ENCODE measurements around the gene GTPBP4. TPM values are rescaled to one million over a fixed set of nuclear protein-coding genes. Genes with fewer than 3 reads are reported as not detected.
A peak's percentile ranks its signal among the peaks of the same experiment; 100 is the strongest.

GTPBP4 gene
- total RNA-seq, 1 experiment from 2014 or later, result 71.1 TPM

DNA sequence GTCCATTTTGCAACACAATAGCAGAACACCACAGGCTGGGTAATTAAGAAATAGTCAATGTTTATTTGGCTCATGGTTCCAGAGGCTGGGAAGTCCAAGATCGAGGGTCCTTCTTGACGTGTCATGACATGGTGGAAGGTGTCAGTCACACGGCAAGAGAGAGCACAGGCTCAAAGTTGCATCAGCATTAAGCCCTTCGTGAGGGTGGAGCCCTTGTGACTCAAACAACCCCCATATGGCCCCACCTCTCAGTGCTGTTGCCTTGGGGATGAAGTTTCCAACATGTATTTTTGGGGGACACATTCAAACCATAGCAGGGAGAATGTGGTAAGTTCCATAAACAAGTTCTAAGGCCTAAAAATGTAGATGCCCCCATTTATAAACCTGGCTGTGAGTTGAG is 24.6 kb upstream of the GTPBP4 start:
- in situ Hi-C loops (cut with HindIII; ENCODE audit: low pct_unique_long_range_greater_than_20kb, low sequenced_read_pairs), result no loop called here
- no peak for DNase-seq (ENCODE audit: low read depth, low spot score)

- in situ Hi-C loops (cut with HindIII; ENCODE audit: low pct_unique_long_range_greater_than_20kb, low sequenced_read_pairs), result no loop called here
- DNase-seq (ENCODE audit: low read depth, low spot score), result no peak
Measured at GRCh38 chr10:964321-964987, 23.8 kb upstream of the GTPBP4 start.

GRCh38 chr10:964988-965417 is 23.2 kb upstream of the GTPBP4 start:
- in situ Hi-C loops (cut with HindIII; ENCODE audit: low pct_unique_long_range_greater_than_20kb, low sequenced_read_pairs), result no loop called here
- DNase-seq (ENCODE audit: low read depth, low spot score), result no peak

DNA sequence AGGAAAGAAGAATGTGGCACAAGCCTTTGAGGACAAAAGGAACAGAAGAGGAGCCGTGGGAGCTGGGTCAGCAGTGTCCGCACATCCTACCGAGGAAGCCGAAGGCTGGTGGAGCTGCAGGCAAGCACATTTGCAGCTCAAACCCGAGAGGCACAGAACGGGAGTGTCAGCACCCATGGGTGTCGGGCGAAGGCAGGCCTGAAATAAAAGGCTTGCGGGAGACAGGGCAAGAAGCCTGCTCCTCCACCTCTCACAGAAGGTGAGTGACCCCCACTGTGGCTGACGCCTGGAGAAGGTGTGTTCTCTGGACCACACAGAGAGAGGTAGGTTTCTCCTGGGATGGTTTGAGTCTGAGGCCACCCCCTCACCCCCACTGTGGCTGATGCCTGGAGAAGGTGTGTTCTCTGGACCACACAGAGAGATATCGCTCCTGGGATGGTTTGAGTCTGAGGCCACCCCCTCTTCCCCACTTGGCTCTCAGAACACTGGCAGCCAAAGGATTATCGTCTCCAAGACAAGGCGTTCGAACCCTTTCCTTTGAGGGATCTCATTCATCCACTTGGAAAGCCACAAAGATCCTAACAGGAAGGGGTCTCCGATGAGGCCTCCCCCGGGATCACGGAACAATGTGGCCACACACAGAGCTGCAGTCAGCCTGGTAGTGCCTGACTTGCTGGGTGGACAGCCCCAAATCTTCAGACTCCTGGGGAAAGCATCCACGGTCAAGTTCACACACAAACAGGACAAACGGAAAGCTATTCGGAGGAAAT is 21.6 kb upstream of the GTPBP4 start:
- in situ Hi-C loops (cut with HindIII; ENCODE audit: low pct_unique_long_range_greater_than_20kb, low sequenced_read_pairs), result no loop called here
- no peak for DNase-seq (ENCODE audit: low read depth, low spot score)

DNA sequence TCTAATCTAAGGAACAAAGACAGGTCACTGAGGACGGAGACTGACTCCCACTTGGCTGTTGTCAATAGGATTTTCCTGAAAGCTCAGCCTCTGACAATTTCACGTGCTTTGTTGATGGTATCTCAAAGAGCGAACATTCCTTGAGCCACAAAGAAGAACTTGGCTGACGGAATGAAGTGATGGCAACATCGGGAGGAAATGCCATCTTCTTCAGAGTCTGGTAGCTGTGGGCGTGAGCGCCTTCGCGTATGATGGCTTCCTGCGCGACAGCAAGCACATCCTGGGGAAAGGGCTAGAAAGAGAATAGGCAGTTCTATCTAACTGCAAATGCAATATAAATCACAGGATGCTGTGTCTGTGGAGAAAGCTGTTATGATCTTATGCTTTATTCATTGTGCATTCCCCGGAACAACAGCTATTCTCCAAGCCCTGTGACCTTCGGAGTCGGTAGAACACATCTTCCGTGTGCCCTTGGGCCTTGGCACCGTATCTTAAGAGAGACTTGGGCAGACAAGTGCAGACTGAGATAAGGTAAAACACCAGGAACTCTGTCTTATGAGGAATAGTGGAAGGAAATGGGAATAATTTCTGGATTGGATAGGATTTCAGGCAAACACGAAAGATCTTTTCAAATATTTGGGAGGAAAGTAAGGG is 19.6 kb upstream of the GTPBP4 start:
- DNase-seq (ENCODE audit: low read depth, low spot score), result no peak
- in situ Hi-C loops (cut with HindIII; ENCODE audit: low pct_unique_long_range_greater_than_20kb, low sequenced_read_pairs), result no loop called here

- DNase-seq (ENCODE audit: low read depth, low spot score), result no peak
- in situ Hi-C loops (cut with HindIII; ENCODE audit: low pct_unique_long_range_greater_than_20kb, low sequenced_read_pairs), result no loop called here
Measured at GRCh38 chr10:969473-970150, 18.6 kb upstream of the GTPBP4 start.

DNA sequence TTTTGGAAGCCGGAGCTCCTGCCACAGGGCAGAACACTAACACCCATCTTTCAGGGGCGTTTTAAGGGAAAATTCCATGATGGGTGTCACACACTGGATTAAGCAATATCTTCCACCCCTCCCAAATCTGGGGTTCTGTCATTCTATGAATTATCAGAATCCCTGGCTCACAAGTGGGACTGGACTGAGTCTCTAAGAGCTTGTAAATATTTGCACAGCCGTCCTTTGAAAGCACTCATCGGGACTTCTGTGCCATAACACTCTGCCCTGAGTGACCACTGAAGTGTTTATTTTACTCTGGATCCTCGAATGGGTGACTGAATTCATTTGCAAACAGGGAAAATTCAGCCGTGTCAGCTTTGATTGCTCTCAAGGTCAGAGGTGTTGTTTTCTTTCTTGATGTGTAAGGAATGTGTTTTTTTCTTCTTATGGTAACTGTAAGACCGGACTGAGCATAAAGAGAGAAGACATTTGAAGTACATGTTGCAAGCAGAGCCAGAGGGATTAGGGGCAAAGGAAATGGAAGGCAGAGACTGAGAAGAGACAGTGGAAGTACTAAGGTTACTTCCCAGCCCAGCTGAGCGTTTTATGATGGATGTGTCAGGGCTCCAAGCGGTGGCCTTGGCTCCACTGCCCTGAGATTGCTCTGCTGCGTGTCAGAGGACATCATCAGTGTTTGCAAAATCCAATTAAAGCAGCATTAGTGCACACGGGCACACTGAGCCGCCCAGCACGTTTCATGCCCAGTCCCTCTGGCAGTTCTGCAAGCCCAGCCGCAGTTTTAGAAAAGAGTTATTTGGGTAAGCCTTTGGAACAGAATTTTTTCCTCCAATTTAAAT is 17.7 kb upstream of the GTPBP4 start:
- in situ Hi-C loops (cut with HindIII; ENCODE audit: low pct_unique_long_range_greater_than_20kb, low sequenced_read_pairs), result no loop called here
- DNase-seq (ENCODE audit: low read depth, low spot score), result no peak

DNA sequence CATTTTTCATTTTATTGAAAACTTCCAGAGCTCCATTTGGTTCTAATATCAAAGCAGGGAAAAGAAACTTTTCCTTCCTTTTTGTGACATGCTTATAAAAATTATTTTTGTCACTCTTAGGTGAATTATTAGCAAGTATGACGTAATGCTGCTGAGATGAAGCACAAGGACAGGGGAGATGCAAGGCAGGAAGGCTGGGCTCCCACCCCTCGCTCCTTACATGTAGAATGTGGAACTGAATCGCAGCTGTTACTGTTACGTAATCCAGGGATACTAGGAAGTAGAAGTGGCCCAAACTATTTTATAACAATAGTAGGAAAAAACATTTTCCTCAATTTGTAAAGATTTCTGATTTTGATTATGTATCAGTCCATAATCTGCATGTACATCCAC is 17.1 kb upstream of the GTPBP4 start:
- in situ Hi-C loops (cut with HindIII; ENCODE audit: low pct_unique_long_range_greater_than_20kb, low sequenced_read_pairs), result no loop called here
- DNase-seq (ENCODE audit: low read depth, low spot score), result no peak

GRCh38 chr10:971613-972012 is 16.6 kb upstream of the GTPBP4 start:
- in situ Hi-C loops (cut with HindIII; ENCODE audit: low pct_unique_long_range_greater_than_20kb, low sequenced_read_pairs), result no loop called here
- no peak for DNase-seq (ENCODE audit: low read depth, low spot score)

DNA sequence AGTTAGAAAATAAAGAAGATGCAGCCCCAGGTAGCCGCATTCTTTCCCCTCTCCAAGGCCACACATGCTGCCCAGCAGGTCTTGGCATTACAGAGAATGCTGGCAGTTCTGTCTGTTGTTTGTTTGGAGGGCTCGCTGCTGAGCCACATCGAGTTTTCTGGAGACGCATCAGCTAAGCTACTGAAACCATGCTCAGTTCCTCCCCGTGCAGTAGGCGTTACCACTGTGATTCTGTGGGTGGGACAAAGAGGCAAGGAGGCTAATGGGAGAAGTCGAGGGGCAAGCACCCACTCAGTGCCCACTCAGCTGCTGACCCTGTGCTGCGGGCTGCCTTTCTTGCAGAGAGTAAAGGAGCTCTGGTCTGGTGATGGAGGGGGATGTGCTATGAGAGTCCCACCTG is 15.5 kb upstream of the GTPBP4 start:
- in situ Hi-C loops (cut with HindIII; ENCODE audit: low pct_unique_long_range_greater_than_20kb, low sequenced_read_pairs), result no loop called here
- no peak for DNase-seq (ENCODE audit: low read depth, low spot score)

- in situ Hi-C loops (cut with HindIII; ENCODE audit: low pct_unique_long_range_greater_than_20kb, low sequenced_read_pairs), result no loop called here
- DNase-seq (ENCODE audit: low read depth, low spot score), result peak; percentile 59
Measured at GRCh38 chr10:974038-974784, 14.0 kb upstream of the GTPBP4 start.

GRCh38 chr10:974785-975074 is 13.5 kb upstream of the GTPBP4 start:
- DNase-seq (ENCODE audit: low read depth, low spot score), result no peak
- in situ Hi-C loops (cut with HindIII; ENCODE audit: low pct_unique_long_range_greater_than_20kb, low sequenced_read_pairs), result no loop called here

- DNase-seq (ENCODE audit: low read depth, low spot score), result no peak
- in situ Hi-C loops (cut with HindIII; ENCODE audit: low pct_unique_long_range_greater_than_20kb, low sequenced_read_pairs), result no loop called here
Measured at GRCh38 chr10:976316-976715, 11.9 kb upstream of the GTPBP4 start.

DNA sequence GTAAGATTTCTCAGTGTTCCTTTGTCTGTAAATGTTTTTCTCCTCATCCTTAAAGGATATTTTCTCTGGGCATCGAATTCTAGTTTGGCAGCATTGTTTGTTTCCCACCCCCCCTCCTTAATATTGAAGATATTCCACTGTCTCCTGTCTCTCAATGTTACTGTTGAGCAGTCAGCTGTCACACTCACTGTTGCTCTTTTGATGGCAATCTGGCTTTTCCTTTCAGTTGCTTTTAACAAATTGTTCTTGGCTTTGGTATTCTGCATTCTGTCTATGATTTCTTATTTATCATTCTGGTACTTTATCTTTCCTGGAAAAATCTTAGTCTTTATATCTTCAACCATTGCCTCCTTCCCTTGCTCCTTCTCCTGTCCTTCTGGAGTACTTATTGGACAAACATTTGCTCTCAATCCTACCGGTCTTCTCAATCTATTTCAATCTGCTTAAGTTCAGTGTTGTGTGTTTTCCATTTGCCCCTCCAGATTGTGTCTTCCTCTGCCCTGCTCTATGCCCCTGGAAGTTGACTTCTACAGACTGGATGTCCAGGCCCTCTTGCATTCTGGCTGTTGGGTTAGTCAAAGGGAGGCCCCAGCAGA is 9.3 kb upstream of the GTPBP4 start:
- in situ Hi-C loops (cut with HindIII; ENCODE audit: low pct_unique_long_range_greater_than_20kb, low sequenced_read_pairs), result no loop called here
- DNase-seq (ENCODE audit: low read depth, low spot score), result no peak

- no peak for DNase-seq (ENCODE audit: low read depth, low spot score)
- in situ Hi-C loops (cut with HindIII; ENCODE audit: low pct_unique_long_range_greater_than_20kb, low sequenced_read_pairs), result no loop called here
Measured at GRCh38 chr10:980468-981093, 7.7 kb upstream of the GTPBP4 start.

DNA sequence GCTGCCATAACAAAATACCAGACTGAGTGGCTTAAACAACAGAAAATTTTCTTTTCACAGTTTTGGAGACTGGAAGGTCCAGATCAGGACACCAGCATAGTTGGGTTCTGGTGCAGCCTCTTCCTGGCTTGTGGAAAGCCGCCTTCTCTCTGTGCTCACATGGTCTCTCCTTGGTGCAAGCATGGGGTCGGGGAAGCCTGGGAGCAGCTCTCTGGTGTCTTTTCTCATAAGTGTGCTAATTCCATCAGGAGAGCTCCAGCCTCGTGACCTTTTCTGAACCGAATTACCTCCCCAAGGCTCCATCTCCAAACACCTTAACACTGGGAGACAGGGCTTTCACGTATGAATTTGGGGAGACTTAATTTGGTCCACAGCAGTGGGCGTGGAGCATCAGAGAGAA is 4.8 kb upstream of the GTPBP4 start:
- no peak for DNase-seq (ENCODE audit: low read depth, low spot score)
- in situ Hi-C loops (cut with HindIII; ENCODE audit: low pct_unique_long_range_greater_than_20kb, low sequenced_read_pairs), result no loop called here
